NCI-H524 (cell line): Measurements from ENCODE around the gene YOD1.

ENCODE experiments used
- DNase-seq, 2 experiments: peaks; one replicate each; lab custom pipeline; 2025; lab: John Stamatoyannopoulos, UW

The YOD1 gene

DNA sequence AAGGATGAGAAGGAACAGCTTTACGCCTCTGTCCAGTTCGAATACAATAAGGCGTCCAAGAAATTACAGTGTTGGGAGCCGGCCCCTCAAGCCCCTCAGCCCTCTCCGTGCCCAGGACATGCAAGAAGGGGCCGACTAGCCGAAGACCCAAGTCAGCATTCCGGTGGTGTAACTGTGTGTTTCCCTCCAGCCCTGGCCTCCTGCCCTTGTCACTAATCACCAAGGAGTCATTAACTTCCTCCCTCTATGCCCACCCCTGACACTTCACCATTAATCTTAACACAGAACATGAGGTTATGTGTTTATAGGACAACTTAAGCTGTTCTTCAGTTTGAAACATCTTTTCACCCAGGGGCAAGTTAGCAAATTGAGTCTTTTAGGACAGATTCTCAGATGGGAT lies 21.2 kb upstream of the YOD1 start:
- no peak for DNase-seq

DNA sequence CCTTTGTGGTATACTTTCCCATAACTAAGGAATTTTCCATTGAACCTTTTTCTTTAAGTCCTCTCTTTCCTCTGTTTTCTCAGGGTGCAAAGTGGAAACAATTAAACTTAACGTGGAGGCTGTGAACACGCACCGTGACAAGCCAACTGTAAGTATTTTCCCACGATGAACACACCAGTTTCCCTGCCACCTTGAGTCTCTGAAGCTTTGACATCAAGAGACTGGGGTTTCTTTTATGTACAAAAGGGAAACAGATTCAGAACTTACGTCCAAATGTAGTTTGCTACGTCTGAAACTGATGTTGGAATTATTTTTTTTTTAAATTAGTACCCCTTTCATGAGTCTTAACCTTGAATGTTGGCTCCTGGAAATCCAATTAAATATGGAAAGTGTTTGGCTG lies 20.4 kb upstream of the YOD1 start:
- no peak for DNase-seq

DNA sequence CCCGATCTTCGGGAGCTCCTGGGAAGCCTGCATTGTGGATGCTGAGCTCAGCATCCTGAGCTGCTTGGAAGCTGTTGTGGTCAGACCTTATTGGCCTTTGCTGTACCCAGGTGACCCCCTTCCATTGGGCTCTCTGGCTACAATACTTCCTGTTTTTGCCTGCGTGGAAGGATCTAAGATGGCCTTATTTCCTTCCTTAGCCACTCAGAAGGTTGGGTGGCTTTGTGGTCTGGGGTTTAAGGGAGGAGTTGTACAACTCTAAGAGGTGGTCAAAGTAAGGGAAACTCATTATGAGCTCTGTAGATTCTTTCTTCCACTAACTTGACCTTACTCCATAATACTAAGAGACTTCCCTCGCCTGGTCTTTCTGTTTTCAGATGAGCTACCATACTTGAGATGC lies 19.8 kb upstream of the YOD1 start:
- no peak for DNase-seq

DNA sequence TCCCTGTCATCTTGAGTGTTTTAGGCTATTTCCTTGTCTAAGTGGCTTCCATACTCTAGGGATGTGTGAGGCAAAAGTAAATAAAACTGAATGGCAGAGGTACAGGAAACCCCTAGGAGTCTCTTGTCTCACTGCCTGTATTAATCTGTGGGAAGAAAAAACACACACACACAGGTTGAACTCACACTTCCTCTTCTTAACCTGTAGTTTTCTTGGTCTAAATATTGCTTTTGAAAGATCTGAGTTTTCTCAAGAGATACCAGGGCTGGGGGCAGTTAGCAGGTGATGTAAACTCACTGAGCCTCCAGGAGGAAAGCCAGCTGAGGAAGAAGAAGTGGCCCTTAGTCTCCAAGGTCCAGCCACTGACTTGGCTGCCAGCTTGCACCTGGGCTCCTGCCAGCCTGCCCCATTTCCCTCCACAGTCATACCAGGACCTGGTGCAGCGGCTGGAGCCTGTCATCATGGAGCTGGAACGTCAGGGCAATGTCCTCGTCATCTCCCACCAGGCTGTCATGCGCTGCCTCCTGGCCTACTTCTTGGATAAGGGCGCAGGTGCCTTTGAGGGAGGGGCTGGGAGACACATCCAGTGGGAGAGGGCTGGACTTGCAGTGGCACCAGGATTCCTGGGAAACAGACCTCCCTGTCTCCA lies 19.0 kb upstream of the YOD1 start:
- no peak for DNase-seq

DNA sequence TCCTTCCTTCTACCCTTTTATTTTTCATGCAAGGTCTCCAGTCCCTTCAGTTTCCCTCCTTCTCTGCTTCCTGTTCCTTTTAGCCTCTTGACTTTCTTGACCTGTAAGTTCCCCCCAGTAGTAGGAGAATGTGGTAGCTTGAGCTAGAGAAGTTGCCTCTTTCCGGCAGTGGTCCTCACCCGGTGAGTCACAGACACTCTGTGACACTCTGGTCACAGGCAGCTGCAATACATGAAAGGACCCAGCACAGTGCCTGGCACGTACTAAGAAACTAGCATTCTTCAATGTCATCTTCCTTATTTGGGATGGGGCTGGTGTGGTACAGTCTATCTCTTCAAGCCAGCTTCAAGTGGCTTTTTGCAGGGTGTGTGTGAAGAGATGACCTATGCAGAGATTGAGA lies 18.1 kb upstream of the YOD1 start:
- DNase-seq: no peak

DNA sequence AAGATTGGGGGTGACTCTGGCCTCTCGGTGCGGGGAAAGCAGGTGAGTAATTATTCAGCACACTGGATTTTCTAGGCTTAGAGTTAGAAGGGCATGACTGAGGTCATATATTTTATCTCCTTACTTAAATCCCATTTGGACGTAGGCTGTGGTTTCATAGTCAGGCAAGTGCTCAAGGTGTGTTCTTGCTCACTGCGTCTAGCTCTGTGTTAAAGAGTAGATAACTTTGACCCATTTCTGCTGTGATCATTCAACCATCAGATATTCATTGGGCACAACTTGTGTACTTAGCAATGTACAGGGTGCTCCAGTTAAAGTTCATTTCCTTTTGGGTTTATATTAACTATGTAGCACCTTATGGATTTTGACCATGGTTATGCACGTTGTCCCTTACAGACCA lies 16.7 kb upstream of the YOD1 start:
- DNase-seq: no peak

DNA sequence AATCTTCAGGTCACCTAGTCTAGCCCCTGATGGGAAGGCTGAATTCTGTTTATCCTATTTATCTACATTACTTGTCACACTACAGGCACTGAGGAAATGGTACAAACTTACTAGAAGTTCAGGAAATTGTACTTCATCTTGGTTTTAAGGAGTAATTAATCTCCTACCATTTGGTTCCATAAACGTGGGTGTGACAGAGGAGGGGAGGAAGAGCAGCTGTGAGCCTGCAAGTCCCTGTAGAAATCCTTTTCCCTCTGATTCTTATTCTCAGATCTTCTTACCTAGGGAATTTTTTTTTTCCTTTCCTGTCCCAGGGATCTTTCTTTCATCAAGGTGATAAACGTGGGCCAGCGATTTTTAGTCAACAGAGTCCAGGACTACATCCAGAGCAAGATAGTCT lies 16.2 kb upstream of the YOD1 start:
- no peak for DNase-seq

DNA sequence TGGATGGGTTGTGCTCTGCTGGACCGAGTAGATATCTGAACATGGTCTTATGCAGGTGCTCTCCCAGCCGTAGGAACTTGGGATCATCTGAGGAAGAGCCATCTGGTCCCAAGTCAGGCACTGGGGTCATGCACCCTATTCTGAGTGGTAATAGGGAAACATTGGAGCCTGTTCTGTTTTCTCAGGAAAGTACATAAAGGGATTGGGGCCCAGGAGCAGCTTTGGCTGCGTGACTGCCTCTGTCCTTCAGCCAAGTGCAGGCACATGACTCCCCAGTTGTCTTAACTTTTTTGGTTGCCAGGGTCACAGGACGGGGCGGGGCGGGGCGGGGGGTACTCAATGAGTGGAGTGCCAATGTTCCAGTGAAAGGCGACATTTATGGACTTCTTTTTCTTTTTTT lies 13.6 kb upstream of the YOD1 start:
- no peak for DNase-seq

DNA sequence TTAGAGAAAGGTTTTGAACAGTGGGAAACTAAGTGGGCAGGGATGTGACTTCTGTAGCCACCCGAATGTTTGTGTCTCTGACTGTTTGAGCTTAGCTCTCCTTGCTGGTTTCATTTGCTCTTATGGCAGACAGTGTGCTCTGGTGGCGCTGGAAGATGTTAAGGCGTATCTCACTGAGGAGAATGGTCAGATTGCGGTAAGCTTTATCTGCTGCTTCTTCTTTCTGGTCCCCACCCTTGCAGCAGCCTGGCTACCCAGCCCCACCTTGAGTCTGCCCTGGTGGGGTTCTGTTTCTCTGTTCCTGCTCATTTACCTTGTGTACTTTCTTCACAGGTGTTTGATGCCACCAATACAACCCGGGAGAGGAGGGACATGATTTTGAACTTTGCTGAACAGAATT lies 12.0 kb upstream of the YOD1 start:
- DNase-seq: no peak

DNA sequence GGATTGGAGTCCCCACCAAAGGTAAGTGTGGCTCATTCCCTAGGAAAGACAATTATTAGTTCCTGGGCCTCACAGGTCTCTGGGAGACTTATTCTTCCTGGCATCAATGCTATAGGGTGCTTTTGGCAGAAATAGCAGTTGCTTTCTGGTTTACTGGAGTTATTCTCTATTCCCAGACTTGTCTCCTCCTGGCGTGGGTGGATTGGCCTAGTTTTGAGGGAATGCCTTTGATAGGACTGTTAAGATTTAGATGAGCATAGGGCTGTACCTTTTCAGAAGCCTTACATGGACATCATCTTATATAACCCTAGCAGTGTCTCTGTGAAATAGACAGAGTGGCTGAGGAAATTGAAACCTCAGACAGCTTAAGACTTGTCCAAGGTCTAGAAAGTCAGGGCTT lies 11.1 kb upstream of the YOD1 start:
- DNase-seq: no peak

DNA sequence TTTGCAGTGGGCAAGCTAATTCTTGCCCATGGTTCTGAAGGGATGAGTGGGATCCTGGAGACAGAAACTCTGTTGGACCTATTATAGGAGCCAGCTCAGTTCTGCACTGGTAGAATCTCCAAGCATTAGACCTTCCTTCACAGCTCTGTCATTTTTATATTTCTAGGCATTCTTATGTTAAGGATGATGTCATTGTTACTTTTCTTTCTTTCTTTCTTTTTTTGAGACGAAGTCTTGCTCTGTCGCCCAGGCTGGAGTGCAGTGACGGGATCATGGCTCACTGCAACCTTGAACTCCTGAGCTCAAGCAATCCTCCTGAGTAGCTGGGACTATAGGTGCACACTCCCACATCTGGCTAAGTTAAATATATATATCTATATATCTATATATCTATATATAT lies 9.6 kb upstream of the YOD1 start:
- DNase-seq: no peak

DNA sequence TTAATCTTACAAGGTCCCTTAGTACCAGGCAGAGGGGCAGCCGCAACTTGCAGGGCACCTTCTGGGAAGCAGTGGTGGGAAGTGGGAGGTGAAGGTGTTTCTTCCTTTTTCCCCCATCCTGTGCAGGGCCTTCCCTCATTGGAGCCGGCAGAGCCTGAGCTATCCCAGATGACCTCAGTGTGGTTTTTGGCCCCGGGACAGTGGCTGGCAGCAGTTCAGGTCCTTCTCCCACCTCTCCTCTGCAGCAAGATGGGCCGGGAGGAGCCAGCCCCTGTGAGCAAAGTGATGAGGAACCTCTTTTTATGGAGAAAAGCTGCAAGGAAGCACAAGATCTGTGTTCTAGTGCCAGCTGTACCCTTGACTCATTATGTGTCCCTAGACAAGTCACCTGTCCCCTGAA lies 8.9 kb upstream of the YOD1 start:
- DNase-seq: no peak

DNA sequence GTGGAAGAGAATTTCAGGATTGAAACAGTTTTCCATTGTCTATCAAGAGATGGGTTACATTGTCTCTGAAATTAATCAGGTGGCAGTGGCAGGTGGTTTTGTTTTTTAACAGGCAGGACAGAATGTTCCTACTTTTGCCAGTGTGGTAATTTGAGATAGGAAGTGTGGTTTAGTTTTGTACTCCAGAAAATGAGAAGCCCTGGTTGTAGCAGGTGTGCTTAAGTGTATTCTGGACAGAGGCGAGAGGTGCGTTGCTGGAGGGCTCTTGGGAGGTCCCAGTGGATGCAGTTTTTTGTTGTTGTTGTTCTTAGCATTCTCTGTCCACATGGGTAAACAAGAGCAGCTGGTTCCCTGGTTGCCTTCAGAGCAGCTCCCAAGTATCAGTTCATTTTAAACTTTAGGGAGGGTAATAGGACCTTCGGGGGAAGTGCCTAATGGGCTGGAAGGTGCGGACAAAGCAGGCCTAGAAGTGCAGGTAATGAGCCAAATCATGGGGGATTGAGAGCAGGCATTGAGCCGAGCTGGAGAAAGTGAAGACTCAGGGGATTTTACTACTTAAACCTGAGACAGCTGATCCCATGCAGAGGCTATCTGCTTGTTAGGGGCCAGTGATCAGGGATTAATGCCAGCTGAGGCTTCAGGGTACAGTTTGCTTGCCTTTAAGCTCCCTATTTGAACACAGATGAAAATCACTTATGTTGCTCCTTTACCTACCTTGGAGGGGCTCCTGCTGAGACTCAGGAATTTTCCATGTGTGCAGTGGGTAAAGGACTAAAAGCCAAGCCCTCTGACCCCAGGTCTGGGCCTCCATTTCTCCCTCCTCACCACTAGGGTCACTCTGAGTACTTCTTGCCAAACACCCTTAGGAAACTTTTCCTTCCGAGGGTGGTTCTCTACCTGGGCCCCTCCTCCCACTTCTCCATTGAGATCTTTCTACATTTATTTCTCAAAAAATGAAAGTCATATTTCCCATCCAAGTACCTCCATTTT lies 8.2 kb upstream of the YOD1 start:
- DNase-seq: peak in 1 of 2 experiments; percentile 39

DNA sequence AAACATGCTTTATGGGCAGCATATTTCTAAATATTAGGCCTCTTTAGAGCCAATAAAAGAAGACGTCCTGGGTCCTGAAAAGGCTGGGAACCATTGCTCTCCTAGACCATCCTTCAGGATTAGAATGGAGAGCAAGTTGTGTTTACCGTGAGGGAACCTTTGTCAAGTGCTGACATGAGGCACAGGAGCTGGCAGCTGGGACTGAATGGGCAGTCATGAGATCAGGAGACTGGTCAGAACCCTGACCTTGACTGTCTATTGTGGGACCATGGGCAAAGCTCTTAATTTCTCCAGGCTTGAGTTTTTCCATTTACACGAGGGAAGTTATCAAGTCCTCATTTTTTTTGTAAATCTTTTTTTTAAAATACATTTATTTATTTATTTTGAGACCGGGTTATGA lies 7.2 kb upstream of the YOD1 start:
- DNase-seq: no peak

DNA sequence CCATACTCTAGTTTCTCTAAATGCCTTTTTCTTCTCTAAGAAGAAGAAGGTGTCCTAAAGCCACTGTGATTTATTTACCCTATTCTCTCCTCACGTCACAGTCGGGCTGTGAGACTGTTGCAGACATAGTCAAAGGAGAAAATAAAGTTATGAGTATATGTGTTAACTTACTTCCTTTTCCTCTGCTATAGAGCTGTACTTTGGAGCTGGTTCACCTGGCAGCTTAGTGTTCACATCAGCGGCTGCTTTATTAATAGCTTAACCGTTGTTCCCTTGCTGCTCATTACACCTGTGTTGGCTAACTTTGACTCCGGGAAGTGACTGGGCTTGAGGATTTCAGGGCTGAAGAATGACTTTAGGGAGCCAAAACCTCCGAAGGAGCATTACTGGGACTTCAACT lies 5.7 kb upstream of the YOD1 start:
- DNase-seq: no peak

DNA sequence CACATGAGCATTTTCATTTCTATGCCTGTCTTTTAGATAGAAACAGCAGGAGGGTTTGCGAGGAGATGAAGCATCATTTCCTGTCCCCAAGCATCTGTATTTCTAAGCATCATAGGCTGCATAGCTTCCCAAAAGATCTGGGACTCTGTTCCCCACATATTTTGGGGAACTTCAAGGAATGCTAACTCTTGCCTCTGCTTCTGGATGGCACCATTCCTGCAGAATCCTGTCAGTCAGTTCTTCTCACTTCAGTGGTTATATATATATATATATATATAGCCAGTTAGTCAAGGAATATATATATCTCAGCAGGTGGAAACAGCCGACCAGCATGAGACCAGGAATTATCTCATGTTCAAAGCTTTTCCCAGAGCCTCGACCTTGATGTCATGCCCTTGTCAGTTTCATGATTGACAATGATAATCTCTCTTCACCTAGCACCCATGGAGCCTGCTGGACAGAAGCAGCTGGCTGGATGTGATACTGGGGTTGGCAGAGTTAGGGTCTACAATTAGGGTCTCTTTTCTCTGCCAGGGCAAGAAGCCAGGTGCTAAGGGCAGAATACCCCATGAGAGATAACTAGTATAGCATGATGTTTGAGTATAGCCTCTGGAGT lies 4.5 kb upstream of the YOD1 start:
- no peak for DNase-seq

DNA sequence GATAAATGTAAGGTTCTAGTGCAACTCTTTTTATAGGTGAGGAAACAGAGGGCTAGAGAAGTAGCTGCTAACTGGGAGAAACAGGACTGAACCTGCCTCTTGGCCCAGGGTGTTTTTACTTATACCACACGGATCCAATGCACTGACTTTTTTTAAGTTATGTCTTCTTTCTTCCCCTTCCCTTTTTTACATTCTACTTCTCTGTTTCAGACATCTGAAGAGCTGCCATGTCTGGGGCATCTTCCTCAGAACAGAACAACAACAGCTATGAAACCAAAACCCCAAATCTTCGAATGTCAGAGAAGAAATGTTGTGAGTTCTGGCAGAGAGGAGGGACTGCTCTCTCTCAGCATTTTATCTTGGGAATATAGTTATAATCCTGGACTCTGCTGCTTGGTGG lies 3.5 kb upstream of the YOD1 start:
- DNase-seq: no peak

DNA sequence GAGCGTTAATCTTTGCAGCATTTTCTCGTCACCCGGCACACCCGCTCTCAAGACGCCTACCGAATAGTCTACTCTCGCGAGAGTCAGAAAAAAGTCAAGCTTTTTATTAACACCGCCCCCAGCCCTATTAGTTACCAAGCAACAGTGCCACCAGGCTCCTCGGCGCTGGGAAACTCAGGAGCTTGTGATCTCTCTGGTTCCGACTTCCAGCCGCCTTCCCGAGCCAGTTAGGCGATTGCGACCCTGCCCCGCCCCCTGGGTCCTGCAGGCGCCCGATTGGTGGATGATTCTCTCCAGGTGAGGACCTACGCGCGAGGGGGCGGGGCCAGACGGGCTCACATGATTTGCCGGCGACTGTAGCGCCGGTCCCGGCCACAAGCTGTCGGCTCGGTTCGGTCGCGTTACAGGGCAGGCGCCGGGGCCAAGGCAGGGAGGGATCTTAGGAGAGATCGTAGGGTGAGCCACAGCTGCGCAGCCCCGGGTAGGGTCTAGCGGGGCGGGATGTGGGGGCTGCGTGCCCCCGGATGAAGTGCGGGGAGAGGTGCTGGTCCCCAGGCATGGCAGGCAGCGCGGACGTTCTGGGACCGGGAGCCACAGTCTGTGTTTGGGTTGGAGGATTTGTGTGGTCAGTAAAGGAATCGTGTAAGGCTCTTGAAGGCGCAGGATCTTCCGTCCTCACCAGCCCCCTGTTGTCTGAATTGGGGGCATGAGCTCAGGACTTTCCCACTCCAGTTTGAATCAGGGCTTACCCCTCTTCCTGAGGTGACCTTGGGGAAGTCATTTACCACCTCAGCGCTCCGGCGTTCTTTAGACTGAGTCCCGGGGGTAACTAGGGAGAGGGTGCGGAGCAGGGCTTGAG lies 2.1 kb upstream of the YOD1 start, which contains the start of gene PFKFB2:
PFKFB2 (plus strand) TSS at position 365 of the 859 bp plus-strand sequence. CDS start 1,443 bp downstream, outside the sequence.
- DNase-seq: peak; percentile 96 to 98

DNA sequence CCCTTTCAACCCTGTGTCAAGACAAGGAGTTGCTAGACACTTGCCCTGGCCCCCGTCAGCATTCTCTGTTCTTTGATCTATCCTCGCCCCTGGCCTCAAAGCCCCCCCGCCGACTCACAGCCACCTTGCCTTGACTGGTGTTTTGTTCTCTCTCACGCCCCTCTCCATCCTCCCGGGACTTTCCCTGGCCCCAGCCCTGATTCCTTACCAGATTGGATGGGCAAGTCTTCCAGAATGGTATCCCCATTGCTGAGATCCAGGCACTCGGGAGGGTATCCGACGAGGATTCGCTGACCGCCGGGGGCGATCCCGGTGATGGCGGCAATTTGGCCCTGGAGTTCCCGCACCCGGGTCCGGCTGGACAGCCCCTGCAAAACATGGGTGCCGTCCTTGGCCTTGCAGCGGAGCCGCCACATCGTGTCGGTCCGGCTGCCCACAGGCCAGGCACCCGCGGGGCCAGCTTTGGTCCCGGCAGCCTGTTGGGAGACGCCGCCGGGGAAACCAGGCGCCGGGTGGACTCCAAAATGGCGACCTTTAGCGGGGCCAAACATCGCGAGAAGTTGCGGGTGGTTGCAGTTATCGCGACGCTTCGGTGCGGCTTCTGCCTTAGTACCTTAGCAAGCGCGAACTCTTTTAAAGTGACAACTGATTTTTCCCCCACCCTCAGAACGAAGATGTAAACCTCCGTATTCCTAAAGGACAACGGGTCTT lies 373 bp downstream of the YOD1 start:
- DNase-seq: peak; percentile 79 to 88

DNA sequence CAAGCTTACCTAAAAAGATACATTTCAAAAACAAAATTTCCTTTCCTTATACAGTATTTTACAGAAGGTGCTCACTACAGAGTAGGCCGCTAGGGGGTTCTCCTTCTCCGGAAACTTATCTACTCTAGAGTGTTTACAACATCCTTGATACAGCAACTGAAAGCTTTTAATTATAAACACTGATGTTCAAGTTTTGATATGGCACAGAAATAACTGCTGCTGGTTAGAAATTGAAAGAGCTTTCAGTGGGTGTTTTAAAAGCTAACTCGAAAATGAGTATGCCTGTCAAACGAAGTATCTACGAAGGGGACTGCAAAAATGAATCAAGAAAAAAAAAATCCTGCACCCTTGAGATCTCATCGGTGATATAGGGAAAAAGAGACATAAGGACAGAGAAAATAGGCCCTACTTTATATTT lies 1.0 kb downstream of the YOD1 start:
- DNase-seq: peak; percentile 17 to 43

DNA sequence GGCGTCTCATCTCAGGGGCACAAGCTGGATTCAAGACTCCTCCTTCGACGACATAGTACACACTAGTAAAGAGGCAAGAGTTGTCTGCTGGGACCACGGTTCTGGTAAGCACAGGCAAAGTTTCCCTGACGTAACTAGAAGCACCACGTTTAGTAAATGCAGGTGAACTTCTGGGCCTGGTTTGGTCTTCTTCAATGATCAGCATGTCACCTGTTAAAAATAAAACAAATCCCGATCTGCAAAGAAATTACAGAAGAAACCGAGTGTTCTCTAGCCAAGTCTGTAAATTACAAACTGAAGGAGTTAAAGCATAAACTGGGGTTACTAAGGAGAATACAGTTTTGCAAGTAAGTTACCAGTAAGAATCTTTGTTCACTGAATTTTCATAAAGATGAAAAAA lies 1.5 kb downstream of the YOD1 start:
- DNase-seq: no peak
